NCI-H1694 treated with DMSO at 0.1 percent for 48 hours (cell line): ENCODE measurements around the gene FAM89B.

Experiments used
- DNase-seq: peaks from one replicate; lab custom pipeline; 2025; lab: John Stamatoyannopoulos, UW

Gene FAM89B

DNA sequence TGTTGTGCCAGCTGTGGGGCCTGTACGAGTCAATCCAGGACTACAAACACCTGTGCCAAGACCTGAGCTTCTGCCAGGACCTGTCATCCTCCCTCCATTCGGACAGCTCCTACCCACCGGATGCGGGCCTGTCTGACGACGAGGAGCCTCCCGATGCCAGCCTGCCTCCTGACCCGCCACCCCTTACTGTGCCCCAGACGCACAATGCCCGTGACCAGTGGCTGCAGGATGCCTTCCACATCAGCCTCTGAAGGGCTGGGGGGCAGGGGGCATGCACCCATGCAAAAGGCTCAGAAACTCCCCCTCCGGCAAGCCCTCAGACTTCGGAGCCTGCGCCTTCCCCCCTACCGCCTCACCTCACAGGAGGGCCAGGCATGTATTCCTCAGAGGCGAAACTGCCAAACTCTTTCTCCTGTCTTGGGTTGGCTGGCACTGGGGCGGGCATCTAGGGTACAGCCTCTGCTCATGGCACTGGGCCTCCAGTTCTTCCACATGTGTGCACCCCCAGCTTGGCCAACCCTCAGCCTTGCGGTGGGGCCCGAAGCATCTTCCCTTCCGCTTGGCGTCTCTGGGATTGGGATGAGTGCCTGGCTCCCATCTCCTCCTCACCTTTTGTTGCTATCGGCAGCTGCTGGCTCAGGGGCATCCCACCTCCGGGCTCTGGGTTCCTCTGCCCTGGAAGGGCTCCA, 1.2 kb downstream of the FAM89B start:
- no peak for DNase-seq

DNA sequence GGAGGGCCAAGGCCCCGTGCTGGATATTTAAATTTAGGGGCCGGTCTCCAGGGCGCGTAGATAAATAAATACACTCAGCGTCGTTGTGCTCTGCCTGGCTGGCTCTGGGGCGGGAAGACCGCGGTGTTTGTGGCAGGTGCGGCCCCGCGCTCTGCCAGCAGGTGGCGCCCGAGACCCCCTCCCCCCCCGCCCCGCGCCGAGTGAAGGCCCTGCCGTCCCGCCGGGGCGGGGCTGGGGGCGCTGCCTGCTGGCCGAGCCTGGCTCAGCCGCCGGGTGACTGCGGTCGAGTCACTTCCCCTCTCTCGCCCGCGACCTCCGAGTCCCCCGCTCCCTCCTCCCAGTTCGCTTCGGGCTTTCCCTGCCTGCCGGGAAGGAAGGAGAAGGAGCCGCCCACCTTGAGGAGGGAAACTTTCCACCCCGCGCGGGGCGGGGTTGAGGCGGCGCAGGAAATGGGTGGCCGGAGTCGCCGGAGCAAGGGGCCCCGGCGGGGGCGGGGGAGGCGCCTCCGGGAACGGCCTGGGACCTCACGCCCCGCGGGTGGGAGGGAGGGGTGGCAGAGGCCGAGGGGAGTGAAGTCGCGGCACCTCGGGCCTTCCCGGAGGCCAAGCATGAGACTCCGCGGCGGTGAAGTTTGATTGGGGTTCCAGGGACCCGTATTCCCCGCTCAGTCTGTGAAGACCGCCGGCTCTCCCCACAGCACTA, 1.9 kb downstream of the FAM89B start:
- peak; percentile 43 for DNase-seq

DNA sequence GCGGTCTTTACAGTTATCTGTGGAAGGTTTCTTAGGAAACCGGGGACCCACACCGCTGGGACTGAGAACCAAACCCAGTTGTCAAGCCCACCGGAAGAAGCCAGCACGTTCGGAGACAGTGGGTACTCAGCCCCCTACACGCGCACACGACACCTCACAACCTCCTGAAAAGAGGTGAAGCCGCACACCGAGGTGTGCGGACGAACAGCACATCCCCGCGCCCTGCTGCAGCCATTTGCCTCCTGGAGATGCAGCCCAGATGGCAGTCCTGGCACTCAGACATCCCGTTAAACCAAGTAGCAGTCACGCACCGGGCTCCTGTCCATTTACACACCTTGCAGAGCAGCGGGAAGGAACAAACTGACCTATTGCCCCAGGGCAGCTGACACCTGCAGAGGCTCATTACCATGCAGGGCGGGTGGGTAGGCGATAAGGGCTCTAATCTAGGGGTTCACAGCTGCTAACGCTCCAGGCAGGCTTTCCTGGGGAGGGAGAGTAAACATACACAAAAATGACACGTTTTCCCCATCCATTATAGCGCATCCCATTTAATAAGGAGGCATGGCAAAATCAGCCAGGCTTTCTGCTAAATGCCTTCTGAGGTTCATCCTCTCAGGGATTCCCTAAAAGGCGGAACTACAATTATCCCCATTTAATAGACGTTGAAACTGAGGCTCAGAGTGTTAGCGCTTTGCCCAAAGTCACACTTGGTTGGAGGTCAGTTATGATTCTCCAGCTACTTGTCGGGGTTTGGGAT, 2.7 kb downstream of the FAM89B start:
- no peak for DNase-seq

DNA sequence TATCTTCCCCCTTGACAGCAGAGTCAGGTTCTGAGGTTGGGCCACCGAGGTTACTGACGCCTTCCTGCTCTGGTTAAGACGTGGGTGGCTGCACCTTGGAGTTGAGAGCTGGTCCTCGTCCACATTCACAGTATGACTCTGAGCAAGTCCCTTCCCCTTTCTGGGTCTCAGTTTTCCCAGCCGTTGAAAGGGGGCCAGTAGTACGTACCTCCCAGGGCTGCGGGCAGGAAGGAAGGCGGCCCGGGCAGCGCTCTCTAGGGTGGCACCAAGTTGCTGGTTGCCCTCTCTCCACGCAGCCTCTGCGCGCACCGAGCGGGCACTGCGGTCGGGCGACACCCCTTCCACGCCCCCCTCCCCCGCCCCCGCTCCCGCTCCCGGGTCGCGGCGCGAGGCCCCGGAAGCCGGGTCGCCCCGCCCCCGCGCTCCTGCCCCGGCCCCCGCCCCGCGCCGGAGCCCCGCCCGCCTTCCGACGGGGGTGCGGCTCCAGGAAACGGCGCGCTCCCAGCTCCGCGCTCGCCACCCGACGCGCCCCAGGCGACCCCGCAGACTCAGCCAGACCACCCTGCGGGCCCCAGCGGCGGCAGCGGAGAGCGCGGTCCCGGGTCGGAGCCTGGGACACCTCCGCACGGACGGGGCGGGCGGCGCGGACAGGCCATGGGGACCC, 3.4 kb downstream of the FAM89B start, which contains the start of gene EHBP1L1:
EHBP1L1 (plus strand) TSS at position 486 of the 664 bp plus-strand sequence. CDS start 250 bp downstream, outside the sequence.
- no peak for DNase-seq

DNA sequence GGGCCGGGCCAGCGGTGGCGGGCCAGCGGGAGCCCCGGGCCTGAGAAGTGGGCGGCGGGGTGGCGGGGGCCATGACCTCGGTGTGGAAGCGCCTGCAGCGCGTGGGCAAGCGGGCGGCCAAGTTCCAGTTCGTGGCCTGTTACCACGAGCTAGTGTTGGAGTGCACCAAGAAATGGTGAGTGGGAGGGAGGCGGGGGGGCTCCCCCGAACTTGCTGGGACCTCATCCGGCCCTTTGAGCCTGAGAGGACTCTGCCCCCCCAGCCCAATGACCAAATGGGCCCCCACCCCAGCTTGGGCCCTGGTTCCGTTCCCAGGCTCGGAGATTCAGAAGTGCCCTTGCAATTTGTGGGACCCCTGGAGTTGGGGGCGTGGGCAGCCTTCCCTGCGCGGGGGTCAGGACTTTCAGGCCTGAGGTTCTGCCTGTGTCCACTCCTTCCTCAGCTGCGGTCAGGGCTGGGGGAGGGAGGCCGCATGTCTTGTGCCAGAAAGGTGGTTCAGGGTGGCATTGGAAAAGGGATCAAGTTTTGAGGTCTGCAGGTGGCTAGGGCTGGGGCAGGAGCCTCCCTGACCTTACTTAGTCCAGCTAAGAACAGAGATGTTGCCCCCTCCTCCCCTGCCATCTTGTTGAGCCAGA, 4.0 kb downstream of the FAM89B start:
- no peak for DNase-seq

DNA sequence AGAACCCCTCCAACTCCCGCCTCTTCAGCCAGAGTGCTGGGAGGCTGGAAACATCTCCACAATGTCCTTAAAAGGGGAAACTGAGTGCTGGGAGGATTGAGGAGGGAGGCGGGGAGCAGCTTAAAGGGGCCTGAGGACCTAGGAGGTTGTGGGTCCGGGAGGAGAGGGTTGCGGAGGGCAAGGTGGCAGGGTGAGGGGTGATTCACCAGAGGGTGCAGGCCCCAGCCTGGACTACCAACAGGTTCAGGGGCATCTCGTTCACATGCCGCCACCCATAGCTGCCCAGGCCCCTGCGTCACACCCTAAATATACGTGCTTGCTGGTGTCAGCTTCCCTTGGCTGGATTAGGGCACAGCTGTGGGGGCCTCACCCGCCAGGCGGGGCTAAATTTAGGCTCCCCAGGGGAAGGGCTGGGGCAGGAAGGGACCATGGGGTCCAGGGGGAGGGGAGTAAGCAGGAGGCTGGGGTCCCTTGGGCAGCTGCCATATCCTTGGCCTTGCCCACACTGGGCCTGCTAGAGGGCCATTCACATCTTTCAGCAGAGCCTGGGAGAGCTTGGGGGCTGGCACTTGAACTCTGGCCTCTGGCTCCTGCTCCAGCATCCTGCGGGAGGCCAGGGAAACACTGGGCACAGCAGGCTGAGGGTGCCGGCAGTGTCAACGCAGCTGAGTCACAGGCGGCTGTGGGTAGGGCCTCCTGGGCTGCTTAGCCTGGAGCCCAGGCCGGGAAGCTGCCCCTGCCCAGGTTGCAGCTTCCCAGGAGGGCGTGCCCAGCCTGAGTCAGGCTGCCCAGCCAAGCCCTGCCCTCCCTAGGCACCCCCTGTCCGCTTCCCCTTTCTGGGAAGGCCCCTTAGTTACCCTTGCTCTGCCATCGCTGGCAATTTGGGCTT, 4.8 kb downstream of the FAM89B start:
- no peak for DNase-seq

DNA sequence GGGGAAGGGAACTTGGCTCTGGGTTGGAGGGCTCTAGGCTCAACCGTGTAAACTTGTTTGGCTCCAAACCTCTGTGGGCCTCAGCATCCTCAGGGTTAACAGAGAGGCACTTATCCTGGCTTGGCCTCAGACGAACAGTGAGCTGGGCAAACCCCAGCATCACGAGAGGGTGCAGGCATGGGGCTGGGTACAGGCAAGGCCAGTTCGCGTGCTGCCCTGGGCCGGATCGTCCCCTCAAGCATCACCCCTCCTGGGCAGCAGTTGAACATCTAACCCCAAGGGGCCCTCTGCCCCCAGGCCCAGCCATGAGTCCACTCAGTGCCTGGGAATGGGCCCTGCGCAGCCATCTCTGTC, 5.4 kb downstream of the FAM89B start:
- DNase-seq, result no peak

DNA sequence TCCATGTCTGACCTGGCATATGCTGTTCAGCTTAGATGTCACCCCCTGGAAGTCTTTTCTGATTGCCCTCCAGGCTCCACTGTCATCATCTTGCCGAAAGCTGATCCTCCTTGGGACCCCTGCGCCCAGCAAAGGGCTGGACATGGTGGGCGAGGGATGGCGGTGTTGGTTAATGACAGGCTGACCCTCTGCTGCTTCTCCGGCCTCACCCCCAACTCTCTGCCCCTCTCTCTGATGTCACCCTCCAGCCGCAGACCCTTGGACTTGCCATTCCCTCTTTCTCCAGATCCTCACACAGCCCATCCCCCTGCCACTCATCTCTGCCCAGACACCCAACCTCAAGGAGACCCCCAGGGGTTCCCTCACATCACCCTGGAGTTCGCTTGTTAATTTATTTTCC, 5.8 kb downstream of the FAM89B start:
- DNase-seq, result no peak

DNA sequence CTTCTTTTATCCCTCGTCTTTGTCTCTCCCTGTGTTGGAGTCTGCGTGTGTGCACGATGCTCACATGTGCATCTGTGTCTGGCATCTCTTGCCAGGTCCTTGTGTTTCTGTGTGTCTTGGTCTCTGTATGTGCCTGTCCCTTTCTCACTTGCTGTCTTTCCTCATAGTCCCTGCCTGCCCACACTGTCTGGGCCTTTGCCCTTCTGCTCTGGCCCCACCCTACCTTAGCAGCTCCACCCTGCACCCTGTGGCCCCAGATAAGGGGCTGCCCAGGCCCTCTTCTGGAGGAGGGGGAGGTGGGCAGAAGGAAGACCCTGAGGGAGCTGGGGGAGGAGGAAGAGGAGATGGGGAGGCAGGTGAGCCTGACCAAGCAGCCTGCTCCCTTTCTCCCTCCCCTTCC, 6.3 kb downstream of the FAM89B start:
- DNase-seq, result no peak

DNA sequence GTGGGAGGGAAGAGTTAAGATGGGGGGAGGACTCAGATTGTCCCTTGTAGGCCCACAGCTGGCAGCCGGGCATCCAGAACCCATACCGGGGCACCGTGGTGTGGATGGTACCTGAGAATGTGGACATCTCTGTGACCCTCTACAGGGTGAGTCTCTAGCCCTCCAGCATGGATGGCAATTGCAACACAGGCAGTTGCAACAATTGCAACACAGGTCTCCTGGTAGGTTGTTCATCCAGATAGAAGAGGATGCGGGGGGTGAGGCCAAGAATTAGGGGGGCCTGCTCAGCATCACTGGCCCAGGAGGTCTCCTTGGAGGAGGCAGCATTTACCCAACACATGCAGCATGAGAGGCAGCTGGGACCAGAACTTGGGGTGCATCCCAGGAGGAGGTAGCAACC, 7.0 kb downstream of the FAM89B start:
- DNase-seq, result no peak

DNA sequence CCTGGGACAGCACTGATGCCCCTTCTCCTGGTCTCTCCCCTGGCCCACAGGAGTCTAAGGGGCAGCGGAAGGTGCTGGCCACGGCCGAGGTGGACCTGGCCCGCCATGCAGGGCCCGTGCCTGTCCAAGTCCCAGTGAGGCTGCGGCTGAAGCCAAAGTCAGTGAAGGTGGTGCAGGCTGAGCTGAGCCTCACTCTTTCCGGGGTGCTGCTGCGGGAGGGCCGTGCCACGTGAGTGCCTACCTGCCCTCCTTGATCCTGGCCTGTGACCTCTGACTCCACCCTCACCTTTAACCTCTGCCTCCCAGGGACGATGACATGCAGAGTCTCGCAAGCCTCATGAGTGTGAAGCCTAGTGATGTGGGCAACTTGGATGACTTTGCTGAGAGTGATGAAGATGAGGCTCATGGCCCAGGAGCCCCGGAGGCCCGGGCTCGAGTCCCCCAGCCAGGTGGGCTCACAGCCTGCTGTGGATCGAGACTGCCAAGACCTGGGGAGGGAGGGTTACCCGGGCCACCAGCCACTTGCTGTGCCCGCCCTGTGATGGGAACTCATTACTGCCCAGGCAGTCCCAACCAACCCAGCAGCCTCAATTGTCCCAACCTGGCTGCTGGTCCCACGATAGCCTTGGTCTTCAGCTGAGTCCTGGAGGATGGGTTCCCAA, 7.8 kb downstream of the FAM89B start:
- no peak for DNase-seq

DNA sequence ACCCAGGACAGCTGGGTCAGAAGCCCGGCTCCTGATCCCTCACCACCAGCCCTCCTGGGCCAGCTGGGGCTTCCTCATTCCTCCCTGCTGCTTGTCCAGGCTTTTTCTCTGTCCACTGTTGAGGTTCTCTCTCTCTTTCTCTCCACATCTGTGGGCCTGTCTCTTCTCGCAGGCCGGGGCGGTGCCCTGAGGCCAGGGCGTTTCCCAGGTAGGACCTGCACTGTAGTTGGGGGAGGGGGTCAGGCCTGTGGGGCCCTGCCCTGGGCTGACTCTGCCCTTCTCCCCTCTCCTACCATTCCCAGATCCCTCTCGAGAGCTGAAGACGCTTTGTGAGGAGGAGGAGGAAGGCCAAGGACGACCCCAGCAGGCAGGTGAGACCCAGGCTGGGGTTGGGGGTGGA, 8.4 kb downstream of the FAM89B start:
- no peak for DNase-seq

DNA sequence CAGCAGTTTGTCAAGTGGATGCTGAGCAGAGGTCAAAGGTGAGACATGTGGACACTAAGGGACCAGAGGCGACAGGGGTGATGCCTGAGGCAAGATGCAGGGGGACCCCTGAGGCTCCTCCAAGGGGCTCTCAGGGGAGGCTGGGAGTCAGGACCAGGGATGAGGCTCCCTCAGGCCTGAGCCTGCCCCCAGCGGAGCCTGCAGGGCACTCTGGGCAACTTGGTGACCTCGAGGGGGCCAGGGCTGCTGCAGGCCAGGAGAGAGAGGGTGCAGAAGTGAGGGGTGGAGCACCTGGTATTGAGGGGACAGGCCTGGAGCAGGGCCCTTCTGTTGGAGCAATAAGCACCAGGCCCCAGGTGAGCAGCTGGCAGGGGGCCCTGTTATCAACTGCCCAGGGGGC, 9.6 kb downstream of the FAM89B start:
- no peak for DNase-seq

DNA sequence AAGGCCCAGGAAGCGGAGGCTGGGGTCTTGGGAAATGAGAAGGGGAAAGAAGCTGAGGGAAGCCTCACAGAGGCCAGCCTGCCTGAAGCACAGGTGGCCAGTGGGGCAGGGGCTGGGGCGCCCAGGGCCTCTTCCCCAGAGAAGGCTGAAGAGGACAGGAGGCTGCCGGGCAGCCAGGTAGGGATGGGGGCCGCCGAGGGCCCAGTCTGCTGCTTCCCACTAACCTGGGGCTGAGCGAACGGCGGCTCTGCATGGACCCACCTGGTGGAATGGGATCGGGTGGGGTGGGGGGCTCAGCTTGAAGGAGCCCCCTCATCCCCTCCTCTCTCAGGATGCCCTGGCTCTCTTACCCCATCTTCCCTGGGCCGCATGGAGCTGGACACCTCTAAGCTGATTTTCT, 11.3 kb downstream of the FAM89B start:
- DNase-seq, result no peak

DNA sequence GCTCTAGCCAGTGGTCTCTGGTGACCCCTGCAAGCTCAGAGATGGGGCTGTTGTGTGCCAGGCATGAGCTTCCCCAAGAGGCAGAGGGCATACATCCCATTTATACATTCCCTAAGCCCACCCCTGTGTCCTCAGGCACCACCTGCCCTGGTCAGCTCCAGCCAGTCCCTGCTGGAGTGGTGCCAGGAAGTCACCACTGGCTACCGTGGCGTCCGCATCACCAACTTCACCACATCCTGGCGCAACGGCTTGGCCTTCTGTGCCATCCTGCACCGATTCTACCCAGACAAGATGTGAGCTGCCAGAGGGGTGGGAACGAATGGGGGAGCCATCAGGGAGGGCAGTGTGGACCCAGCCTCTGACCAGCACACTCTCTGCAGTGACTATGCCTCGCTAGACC, 11.8 kb downstream of the FAM89B start:
- no peak for DNase-seq

DNA sequence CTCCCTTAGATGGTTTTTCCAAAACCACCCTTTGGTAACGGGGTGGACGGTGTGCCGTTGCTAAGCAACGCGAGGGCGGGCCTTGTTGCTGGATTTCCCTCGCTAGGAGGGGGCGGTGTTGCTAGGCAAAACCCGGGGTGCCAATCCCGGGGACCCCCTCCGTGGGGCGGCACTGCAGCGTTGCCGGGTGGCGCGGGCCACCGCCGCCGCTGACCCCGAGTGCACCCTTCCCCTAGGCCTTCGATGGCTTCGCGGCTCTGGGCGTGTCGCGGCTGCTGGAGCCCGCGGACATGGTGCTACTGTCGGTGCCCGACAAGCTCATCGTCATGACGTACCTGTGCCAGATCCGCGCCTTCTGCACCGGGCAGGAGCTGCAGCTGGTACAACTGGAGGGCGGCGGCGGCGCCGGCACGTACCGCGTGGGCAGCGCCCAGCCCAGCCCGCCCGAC, 12.4 kb downstream of the FAM89B start:
- no peak for DNase-seq

DNA sequence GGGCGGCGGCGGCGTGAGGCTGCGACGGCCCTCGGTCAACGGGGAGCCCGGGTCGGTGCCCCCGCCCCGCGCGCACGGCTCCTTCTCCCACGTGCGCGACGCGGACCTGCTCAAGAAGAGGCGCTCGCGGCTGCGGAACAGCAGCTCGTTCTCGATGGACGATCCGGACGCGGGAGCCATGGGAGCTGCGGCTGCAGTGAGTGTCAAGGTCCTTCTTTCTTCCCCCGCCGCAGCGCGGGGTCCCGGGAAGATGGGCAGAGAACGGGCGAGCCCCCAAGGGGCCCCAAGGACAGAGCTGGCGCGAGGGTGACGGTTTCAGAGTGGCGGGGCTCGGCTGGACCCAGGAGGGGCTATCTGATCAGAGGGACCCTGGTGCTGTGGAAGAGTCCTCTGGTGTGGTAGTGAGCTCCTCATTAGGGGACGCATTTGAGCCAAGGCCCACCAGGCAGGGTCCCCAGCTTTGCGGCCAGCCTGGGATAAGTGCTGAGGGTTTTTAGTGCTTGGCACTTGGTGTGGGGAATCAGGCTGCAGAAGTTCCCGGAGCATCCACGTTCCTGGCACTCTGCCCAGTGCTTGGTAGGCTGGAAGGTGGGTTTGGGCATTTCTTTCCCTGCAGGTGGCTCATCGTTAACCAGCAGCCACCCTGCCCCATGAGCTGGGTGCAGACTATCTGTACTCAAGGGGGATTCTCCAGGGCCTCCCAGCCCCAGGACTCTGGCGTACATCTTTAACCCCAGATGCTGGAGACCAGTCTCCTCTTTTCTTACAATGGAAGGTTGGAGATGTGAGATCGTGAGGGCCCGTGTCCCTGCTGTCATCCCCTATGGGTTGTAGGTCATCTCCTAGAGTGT, 13.3 kb downstream of the FAM89B start:
- DNase-seq, result no peak

DNA sequence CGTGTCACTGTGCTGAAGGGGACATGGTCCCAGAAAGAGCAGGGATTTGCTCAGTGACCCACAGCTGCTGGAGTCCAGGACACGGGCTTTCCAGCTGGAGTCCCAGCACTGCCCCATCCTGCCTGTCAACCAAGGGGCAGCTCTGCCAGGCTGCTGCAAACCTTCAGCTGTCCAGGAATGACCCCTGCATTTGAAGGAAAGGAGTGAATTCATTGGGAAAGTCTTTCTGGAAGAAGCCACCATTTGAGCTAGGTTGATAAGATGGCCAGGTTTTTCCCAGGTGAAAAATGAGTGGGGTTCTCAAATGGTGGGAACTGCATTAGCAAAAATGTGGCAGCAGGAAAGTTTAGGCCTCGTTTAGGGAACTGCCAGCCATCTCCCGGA, 13.9 kb downstream of the FAM89B start:
- DNase-seq, result no peak

DNA sequence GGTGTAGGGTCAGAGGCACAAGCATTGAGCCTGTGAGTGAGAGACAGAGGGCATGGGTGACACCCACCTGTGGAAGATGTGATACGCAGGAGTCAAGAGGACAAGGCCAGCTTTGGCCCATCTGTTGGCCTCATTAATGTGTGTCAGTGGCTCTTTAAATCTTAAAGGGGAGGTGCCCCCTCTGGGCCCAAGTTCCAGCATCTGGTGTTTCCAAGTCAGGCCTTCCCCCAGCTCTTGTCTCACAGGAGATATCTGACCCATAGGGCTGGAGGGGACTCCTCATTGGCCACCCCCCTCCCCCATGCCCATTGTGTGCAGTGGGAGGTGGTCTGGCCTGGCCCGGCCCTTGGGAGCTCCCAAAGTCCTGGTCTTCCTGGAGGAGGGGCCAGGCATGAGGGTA, 14.3 kb downstream of the FAM89B start:
- no peak for DNase-seq
